Neuronal stem cell (in vitro differentiated cells): ENCODE measurements around the gene ADAMTS17.
A peak's percentile ranks its signal among the peaks of the same experiment; 100 is the strongest.

Experiments
- DNase-seq: peaks from one replicate; pipeline ENCODE4 v3.0.0-alpha.2; 2013; ENCODE audit warnings: low spot score
- H2AFZ ChIP-seq: one replicate; pipeline ENCODE4 v1.6.1; 2013; ENCODE audit warnings: mild to moderate bottlenecking, low read length, inconsistent platforms
- H2AK5ac ChIP-seq: 2 replicates; pipeline ENCODE4 v1.6.1; 2013; ENCODE audit warnings: low read depth, mild to moderate bottlenecking, inconsistent platforms, low read length, moderate library complexity, mixed read lengths
- H2BK120ac ChIP-seq: 2 replicates; pipeline ENCODE4 v1.6.1; 2013; ENCODE audit warnings: low read depth, mild to moderate bottlenecking, inconsistent platforms, low read length, moderate library complexity, mixed read lengths
- H2BK12ac ChIP-seq: one replicate; pipeline ENCODE4 v1.6.1; 2013; ENCODE audit warnings: low read length, inconsistent platforms
- H2BK15ac ChIP-seq: 2 replicates; pipeline ENCODE4 v1.6.1; 2013; ENCODE audit warnings: mild to moderate bottlenecking, low read length, inconsistent platforms, mixed read lengths
- H2BK5ac ChIP-seq: one replicate; pipeline ENCODE4 v1.6.1; 2013; ENCODE audit warnings: inconsistent platforms, mild to moderate bottlenecking, low read length, moderate library complexity
- H3K14ac ChIP-seq: one replicate; pipeline ENCODE4 v1.6.1; 2013; ENCODE audit warnings: low read length, inconsistent platforms
- H3K18ac ChIP-seq: 2 replicates; pipeline ENCODE4 v1.6.1; 2013; ENCODE audit warnings: low read length, inconsistent platforms
- H3K23ac ChIP-seq: 2 replicates; pipeline ENCODE4 v1.6.1; 2013; ENCODE audit warnings: low read depth, mild to moderate bottlenecking, mixed read lengths, low read length, inconsistent platforms; ENCODE audit not compliant: poor library complexity
- H3K27ac ChIP-seq: replicated peaks from 3 replicates; pipeline ENCODE4 v1.5.1; 2013; ENCODE audit warnings: low read length, inconsistent platforms
- H3K27me3 ChIP-seq, 3 experiments: 2 replicates each; pipeline ENCODE4 v1.6.1; 2013; ENCODE audit warnings: low read length in 3 of 3, mild to moderate bottlenecking in 2 of 3, inconsistent platforms in 1 of 3, low read depth in 1 of 3, mixed read lengths in 1 of 3, moderate library complexity in 1 of 3; ENCODE audit not compliant: control insufficient read depth in 3 of 3, insufficient read depth in 3 of 3
- H3K36me3 ChIP-seq, 2 donors: replicated peaks in 1 of 2; 2 replicates each; pipeline ENCODE4 v1.6.1; 2013; ENCODE audit warnings: low read length in 2 of 2; ENCODE audit not compliant: control insufficient read depth in 2 of 2, insufficient read depth in 2 of 2
- H3K4ac ChIP-seq: 2 replicates; pipeline ENCODE4 v1.6.1; 2013; ENCODE audit warnings: inconsistent platforms, mild to moderate bottlenecking, low read length, moderate library complexity
- H3K4me1 ChIP-seq, 2 donors: 1 replicate in 1 of 2; 2 replicates in 1 of 2; pipeline ENCODE4 v1.6.1; 2013; ENCODE audit warnings: low read length in 2 of 2, low read depth in 1 of 2; ENCODE audit not compliant: control insufficient read depth in 2 of 2, insufficient read depth in 1 of 2
- H3K4me2 ChIP-seq: one replicate; pipeline ENCODE4 v1.6.1; 2013; ENCODE audit warnings: mild to moderate bottlenecking, low read length, inconsistent platforms; ENCODE audit not compliant: insufficient read depth, poor library complexity, severe bottlenecking
- H3K4me3 ChIP-seq, 2 donors: 2 replicates each; pipeline ENCODE4 v1.5.1; 2013; ENCODE audit warnings: low read length in 2 of 2, mild to moderate bottlenecking in 2 of 2, inconsistent platforms in 1 of 2, moderate library complexity in 1 of 2
- H3K79me1 ChIP-seq: one replicate; pipeline ENCODE4 v1.6.1; 2013; ENCODE audit warnings: low read depth, mild to moderate bottlenecking, inconsistent platforms, low read length, moderate library complexity
- H3K9ac ChIP-seq: one replicate; pipeline ENCODE4 v1.6.1; 2013; ENCODE audit warnings: mild to moderate bottlenecking, low read depth, low read length, inconsistent platforms; ENCODE audit not compliant: poor library complexity
- H3K9me3 ChIP-seq, 2 donors: replicated peaks in 1 of 2; 2 replicates each; pipeline versions ENCODE3 to v1.6.1; 2013; ENCODE audit warnings: low read length in 2 of 2, mild to moderate bottlenecking in 2 of 2, inconsistent platforms in 1 of 2, low read depth in 1 of 2, mixed read lengths in 1 of 2, moderate library complexity in 1 of 2; ENCODE audit not compliant: control insufficient read depth in 2 of 2, insufficient read depth in 1 of 2
- H4K8ac ChIP-seq: one replicate; pipeline ENCODE4 v1.6.1; 2013; ENCODE audit warnings: low read depth, mild to moderate bottlenecking, inconsistent platforms, low read length, moderate library complexity
- H4K91ac ChIP-seq: one replicate; pipeline ENCODE4 v1.6.1; 2013; ENCODE audit warnings: low read length, low read depth, mild to moderate bottlenecking, inconsistent platforms; ENCODE audit not compliant: poor library complexity
- WGBS, 2 donors: extraction: QIAGEN DNeasy Blood & Tissue Kit; methylation state at CpG; one replicate each; pipeline ENCODE4 v1.1.7; 2013; ENCODE audit warnings: missing lambda C conversion rate in 2 of 2, mixed read lengths in 1 of 2; ENCODE audit not compliant: insufficient read length in 2 of 2, insufficient replicate concordance in 1 of 2; ENCODE audit errors: extremely low coverage in 2 of 2; 5-methylcytosine and 5-hydroxymethylcytosine counted together

ADAMTS17 gene

DNA sequence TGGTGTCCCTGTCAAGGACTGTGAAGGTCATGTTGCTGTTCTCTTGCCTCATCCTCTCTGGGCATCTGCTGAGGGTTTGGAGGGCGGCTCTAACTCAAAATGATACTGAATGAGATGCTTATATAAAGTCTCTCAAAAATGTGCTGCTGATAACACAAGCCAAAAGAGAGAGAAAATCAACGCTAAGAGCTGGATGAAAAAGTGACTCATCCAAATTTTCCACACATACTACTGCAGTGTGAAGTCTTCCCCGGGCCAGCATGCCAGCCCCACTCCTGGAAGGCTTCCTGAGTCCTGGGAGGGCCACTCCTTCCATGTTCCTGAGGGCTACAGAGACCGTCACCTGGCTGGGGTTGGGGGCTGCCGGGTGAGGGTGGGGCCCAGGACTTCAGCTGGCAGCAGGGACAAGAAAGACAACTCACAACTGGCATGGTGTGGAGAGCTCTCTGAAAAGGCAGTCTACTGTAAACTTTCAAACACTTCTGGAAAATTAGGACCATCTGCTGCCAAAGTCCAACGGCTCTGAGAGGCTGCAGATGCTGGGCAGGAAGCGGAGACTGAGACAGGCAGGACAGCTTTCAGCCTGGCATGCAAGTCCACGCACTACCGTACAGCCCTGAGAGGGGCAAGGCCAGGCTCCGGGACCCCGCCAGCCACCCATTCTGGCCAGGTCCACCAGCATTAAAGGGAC, 200.3 kb downstream of the ADAMTS17 start:
- Histone ChIP-seq H2BK15ac (peak overlapping the region; percentile 27), H2AK5ac (no peak overlapping the region), H3K14ac (no peak overlapping the region), H2BK12ac (no peak overlapping the region), H3K9me3 (no peaks in the 10 kb centered on the region), H2BK5ac (no peak overlapping the region), H2AFZ (no peak overlapping the region), H3K27me3 (no peaks in the 10 kb centered on the region), H2BK120ac (no peak overlapping the region), H3K4me1 (no peaks in the 10 kb centered on the region), H3K79me1 (no peaks in the 10 kb centered on the region), H3K36me3 (no peaks in the 10 kb centered on the region), H4K8ac (no peak overlapping the region), H4K91ac (no peak overlapping the region), H3K4ac (no peak overlapping the region), H3K4me2 (no peak overlapping the region), H3K9ac (no peak overlapping the region), H3K4me3 (no peak overlapping the region), H3K27ac (no peak overlapping the region), H3K18ac (no peak overlapping the region), H3K23ac (no peak overlapping the region)
- no CpG with 5 or more reads among the region's 11 CpGs for WGBS, 2 donors
- no peak for DNase-seq

DNA sequence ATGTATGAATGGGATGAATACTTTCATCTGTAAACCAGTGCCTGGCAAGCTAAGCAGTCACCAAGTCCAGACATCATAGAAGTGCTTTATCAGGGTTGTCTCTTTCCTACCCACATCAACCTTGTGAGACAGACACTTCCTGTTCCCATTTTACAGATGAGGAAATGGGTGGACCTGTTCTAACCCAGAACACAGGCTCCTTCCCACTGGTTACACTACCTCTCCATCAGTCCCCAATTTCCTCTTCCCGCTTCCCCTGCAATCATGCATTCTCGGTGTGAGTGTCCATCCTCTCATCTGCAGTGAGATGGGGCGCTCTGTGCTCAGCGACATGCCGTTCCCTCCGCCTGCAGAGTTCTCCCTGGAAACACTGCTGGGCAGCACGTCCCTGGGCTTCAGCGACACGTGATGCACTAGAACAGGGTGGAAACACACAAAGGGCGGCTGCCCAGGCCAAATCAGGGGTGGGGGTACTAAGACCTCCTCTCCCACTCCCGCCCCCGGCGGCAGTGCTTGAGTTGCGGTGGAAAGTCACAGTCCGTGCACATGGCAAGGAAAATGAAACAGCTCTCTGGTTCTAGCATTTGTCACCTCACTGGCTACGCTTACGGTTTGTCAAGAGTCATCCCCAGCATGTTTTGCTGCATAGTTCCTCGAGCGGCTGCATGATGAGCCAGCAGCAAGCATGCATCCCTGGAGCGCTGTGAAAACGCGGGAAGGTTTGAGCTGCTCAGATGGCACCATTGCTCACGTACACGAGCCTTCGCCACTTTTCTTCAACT, 201.1 kb downstream of the ADAMTS17 start:
- Histone ChIP-seq H3K79me1 (no peaks in the 10 kb centered on the region), H2BK15ac (no peak overlapping the region), H2AK5ac (no peak overlapping the region), H2BK5ac (no peak overlapping the region), H3K4ac (no peak overlapping the region), H3K4me2 (no peak overlapping the region), H3K36me3 (no peaks in the 10 kb centered on the region), H2BK12ac (no peak overlapping the region), H4K8ac (no peak overlapping the region), H3K9ac (no peak overlapping the region), H3K9me3 (no peaks in the 10 kb centered on the region), H3K14ac (no peak overlapping the region), H3K4me1 (no peaks in the 10 kb centered on the region), H3K18ac (no peak overlapping the region), H4K91ac (no peak overlapping the region), H3K27ac (no peak overlapping the region), H3K27me3 (no peaks in the 10 kb centered on the region), H2BK120ac (no peak overlapping the region), H3K23ac (no peak overlapping the region), H3K4me3 (no peak overlapping the region), H2AFZ (no peak overlapping the region)
- WGBS, 2 donors = no CpG with 5 or more reads among the region's 25 CpGs
- no peak for DNase-seq

DNA sequence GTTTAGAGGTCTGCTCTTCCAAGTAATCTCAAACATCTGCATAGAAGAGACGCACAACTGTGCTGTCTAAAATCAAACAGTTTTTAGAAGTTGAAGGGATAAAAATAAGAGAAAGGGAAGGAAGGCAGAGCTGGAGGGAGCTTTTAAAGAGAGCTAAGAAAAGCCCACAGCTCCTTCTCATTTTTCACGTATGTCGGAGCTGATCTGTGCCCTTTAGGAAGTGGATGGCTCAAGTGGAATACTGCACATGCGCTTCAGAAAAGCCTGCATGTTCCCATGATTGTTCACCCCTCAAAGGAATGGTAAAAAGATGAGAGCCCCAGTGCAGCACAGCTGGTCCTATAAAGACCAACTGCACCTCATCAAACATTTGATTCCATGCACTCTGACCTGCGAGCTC, 207.2 kb downstream of the ADAMTS17 start:
- Histone ChIP-seq H2BK5ac (no peak overlapping the region), H3K18ac (no peak overlapping the region), H3K4me1 (no peaks in the 10 kb centered on the region), H4K8ac (no peak overlapping the region), H4K91ac (no peak overlapping the region), H3K36me3 (no peaks in the 10 kb centered on the region), H3K4me2 (no peak overlapping the region), H3K9me3 (no peaks in the 10 kb centered on the region), H2BK12ac (no peak overlapping the region), H3K9ac (no peak overlapping the region), H3K4ac (no peak overlapping the region), H3K4me3 (no peak overlapping the region), H2BK15ac (no peak overlapping the region), H3K14ac (no peak overlapping the region), H2AFZ (no peak overlapping the region), H3K23ac (no peak overlapping the region), H3K27me3 (no peaks in the 10 kb centered on the region), H2AK5ac (no peak overlapping the region), H3K79me1 (no peaks in the 10 kb centered on the region), H2BK120ac (no peak overlapping the region), H3K27ac (no peak overlapping the region)
- no CpG with 5 or more reads among the region's 5 CpGs for WGBS, 2 donors
- DNase-seq = no peak

DNA sequence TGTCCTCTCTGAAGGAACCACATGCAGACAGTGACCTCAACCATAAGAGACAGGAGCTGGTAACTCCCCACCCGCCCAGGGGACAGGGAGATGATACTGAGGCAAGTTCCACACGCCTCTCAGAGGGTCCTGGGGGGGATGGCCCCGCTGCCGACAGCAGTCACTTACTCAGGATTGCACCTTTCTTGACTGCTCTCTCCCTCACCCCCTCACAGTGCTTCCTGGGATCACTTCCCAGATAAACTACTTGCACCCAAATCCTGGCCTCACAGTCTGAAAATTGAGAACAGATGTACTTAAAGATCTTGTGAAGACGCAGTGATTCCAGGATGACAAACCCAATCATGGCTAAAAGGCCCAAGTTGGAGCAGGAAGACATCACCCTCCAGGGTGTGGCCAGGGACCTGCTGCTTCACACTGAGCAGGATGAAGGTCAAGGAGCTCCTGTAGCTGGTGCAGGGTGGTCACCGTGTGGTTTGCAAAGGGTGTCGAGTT, 207.6 kb downstream of the ADAMTS17 start:
- Histone ChIP-seq H3K18ac (no peak overlapping the region), H3K23ac (no peak overlapping the region)
- no CpG with 5 or more reads among the region's 7 CpGs for WGBS, 2 donors

More for the DNA sequence above, 207.6 kb downstream of the ADAMTS17 start:
- H2AFZ ChIP-seq = no peak overlapping the region
- H3K9ac ChIP-seq = no peak overlapping the region
- H3K79me1 ChIP-seq = no peaks in the 10 kb centered on the region
- H2BK15ac ChIP-seq = no peak overlapping the region
- no peak overlapping the region for H3K4me3 ChIP-seq
- no peak overlapping the region for H2BK120ac ChIP-seq
- H3K4ac ChIP-seq = no peak overlapping the region
- no peak overlapping the region for H3K27ac ChIP-seq
- H3K27me3 ChIP-seq = no peaks in the 10 kb centered on the region
- H3K4me2 ChIP-seq = no peak overlapping the region
- H3K9me3 ChIP-seq = no peaks in the 10 kb centered on the region
- no peak overlapping the region for H3K14ac ChIP-seq
- no peaks in the 10 kb centered on the region for H3K4me1 ChIP-seq
- no peaks in the 10 kb centered on the region for H3K36me3 ChIP-seq
- DNase-seq = no peak
- H2AK5ac ChIP-seq = no peak overlapping the region
- no peak overlapping the region for H2BK5ac ChIP-seq
- no peak overlapping the region for H4K91ac ChIP-seq
- no peak overlapping the region for H2BK12ac ChIP-seq
- no peak overlapping the region for H4K8ac ChIP-seq
